Brain microvascular endothelial cell (primary cell): Measurements from ENCODE around the gene ARF6.
A peak's percentile ranks its signal among the peaks of the same experiment; 100 is the strongest.

ENCODE experiments used
- DNase-seq: peaks from one replicate; pipeline ENCODE4 v3.0.0-alpha.2; 2020
- H3K27ac ChIP-seq: fragments of 250-450 bp; sonication (Bioruptor Pico); 2 replicates; pipeline ENCODE4 v1.5.1; 2020; ENCODE audit warnings: mild to moderate bottlenecking, moderate library complexity
- H3K27me3 ChIP-seq: fragments of 250-450 bp; sonication (Bioruptor Pico); replicated peaks from 2 replicates; pipeline ENCODE4 v1.5.1; 2020; ENCODE audit warnings: mild to moderate bottlenecking
- H3K36me3 ChIP-seq: fragments of 250-450 bp; sonication (Bioruptor Pico); replicated peaks from 2 replicates; pipeline ENCODE4 v1.5.1; 2020; ENCODE audit warnings: mild to moderate bottlenecking
- H3K4me3 ChIP-seq: 2 replicates; pipeline ENCODE4 v1.5.1; 2011; ENCODE audit warnings: low read depth, mild to moderate bottlenecking, control low read depth, low read length, moderate library complexity
- in situ Hi-C: cut with HindIII; loops from 2 replicates; pipeline ENCODE4 v1.10.0; 2017; ENCODE audit warnings: low sequenced_read_pairs, low pct_ligation_motif_present
- TF ChIP-seq, protein P1 (sequence below): IDR thresholded peaks from 2 replicates; pipeline ENCODE4 v1.5.1; 2011; ENCODE audit warnings: low read depth, mild to moderate bottlenecking, moderate library complexity, low read length, control low read depth, inconsistent platforms; ENCODE audit errors: missing control alignments

The ARF6 gene

DNA sequence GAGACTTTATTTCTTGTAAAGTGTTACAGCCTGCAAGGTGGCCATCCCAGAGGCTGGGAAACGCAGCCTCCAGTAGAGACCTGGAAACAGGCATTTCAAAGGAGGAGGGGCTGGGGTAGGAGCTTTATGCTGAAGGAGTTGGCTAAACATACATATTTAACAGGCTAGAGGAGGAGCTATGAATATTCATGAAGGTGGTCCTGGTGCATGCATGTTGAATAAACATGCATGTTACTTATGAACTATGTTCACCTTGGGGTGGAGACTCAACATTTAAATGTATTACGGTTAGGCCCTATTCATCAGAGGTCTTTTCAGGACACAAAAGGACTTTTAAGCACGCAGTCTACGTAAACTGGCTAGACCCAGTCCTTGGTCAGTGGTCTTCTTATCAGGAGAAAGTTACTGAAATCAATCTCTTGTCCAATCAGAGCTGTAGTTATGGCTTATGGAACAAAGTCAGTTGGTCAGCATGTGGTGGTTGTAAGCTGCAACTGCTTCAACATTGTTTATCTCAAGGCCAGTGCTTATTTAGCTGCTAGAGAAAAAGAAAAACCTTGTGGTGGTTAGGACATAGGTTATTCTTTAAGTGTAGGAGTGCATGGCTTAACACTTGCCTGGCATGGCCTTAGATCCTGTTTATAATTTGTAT is 11.4 kb upstream of the ARF6 start:
- no peak overlapping the region for H3K4me3 ChIP-seq
- no peaks in the 10 kb centered on the region for H3K36me3 ChIP-seq
- no peaks in the 10 kb centered on the region for H3K27me3 ChIP-seq
- DNase-seq = no peak
- in situ Hi-C loops = no loop called here
- TF ChIP-seq, protein P1, sequence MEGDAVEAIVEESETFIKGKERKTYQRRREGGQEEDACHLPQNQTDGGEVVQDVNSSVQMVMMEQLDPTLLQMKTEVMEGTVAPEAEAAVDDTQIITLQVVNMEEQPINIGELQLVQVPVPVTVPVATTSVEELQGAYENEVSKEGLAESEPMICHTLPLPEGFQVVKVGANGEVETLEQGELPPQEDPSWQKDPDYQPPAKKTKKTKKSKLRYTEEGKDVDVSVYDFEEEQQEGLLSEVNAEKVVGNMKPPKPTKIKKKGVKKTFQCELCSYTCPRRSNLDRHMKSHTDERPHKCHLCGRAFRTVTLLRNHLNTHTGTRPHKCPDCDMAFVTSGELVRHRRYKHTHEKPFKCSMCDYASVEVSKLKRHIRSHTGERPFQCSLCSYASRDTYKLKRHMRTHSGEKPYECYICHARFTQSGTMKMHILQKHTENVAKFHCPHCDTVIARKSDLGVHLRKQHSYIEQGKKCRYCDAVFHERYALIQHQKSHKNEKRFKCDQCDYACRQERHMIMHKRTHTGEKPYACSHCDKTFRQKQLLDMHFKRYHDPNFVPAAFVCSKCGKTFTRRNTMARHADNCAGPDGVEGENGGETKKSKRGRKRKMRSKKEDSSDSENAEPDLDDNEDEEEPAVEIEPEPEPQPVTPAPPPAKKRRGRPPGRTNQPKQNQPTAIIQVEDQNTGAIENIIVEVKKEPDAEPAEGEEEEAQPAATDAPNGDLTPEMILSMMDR = no peak
- H3K27ac ChIP-seq = no peak overlapping the region

GRCh38 chr14:49882826-49883694 is 9.8 kb upstream of the ARF6 start:
- no peak overlapping the region for H3K4me3 ChIP-seq
- H3K27ac ChIP-seq = peak overlapping the region; percentile 22

GRCh38 chr14:49886523-49886922 is 6.4 kb upstream of the ARF6 start:
- no peaks in the 10 kb centered on the region for H3K36me3 ChIP-seq
- no peak for DNase-seq
- TF ChIP-seq, protein P1 = no peak

More at GRCh38 chr14:49882826-49883694, 9.8 kb upstream of the ARF6 start:
- no peaks in the 10 kb centered on the region for H3K27me3 ChIP-seq
- no peaks in the 10 kb centered on the region for H3K36me3 ChIP-seq
- peak; percentile 55 for DNase-seq
- in situ Hi-C loops = no loop called here
- TF ChIP-seq, protein P1 = no peak

GRCh38 chr14:49888293-49888692 is 4.6 kb upstream of the ARF6 start:
- no peak for DNase-seq
- TF ChIP-seq, protein P1 = no peak
- in situ Hi-C loops = no loop called here
- Histone ChIP-seq H3K27me3 (no peaks in the 10 kb centered on the region), H3K36me3 (no peaks in the 10 kb centered on the region), H3K27ac (no peak overlapping the region), H3K4me3 (no peak overlapping the region)

More at GRCh38 chr14:49886523-49886922, 6.4 kb upstream of the ARF6 start:
- no peaks in the 10 kb centered on the region for H3K27me3 ChIP-seq
- H3K27ac ChIP-seq = no peak overlapping the region
- no peak overlapping the region for H3K4me3 ChIP-seq
- in situ Hi-C loops = no loop called here

DNA sequence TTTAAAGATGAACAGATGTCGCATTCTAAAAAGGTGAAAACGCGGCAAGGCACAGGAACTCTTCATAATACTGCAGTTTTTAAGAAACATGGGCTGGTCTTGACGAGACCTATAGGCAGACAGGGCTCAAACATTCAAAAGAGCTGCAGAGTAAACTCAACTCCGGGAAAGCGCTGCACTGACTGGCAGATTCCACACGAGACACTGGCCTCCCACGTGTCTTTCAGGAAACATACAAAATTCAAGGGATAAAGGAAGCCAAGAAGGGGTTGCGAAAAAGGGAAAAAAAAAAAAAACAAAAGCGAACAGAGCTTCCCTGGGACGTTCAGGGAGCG is 614 bp upstream of the ARF6 start:
- no peaks in the 10 kb centered on the region for H3K27me3 ChIP-seq
- peaks cover 18% of the 10 kb centered on the region for H3K36me3 ChIP-seq
- TF ChIP-seq, protein P1 = no peak
- peak overlapping the region; percentile 95 for H3K27ac ChIP-seq
- H3K4me3 ChIP-seq = peak overlapping the region; percentile 96
- in situ Hi-C loops = no loop called here
- peak; percentile 76 for DNase-seq
